A549 (cell line): ENCODE data around the gene GYS1.

ENCODE experiments used
- EP300 ChIP-seq, 2 experiments: fragments of >200 bp; sonication (Bioruptor Twin); formaldehyde crosslinking; IDR thresholded peaks; 2 replicates in 1 of 2; 3 replicates in 1 of 2; pipeline ENCODE4 v1.6.1; 2016 to 2017
- FOSL2 ChIP-seq, 2 experiments: fragments of 450-650 bp in 1 of 2; fragments of >200 bp in 1 of 2; sonication (Bioruptor Twin) in 1 of 2; formaldehyde crosslinking; IDR thresholded peaks; 2 replicates each; pipeline versions ENCODE4 v1.5.0 to v1.6.1; 2016 to 2020; ENCODE audit warnings: mild to moderate bottlenecking in 1 of 2, moderate library complexity in 1 of 2
- KDM1A ChIP-seq: fragments of 200-600 bp; sonication (generic); IDR thresholded peaks from 2 replicates; pipeline ENCODE4 v1.6.1; 2016; ENCODE audit warnings: low read depth, mild to moderate bottlenecking
- PHF8 ChIP-seq: fragments of 200-600 bp; sonication (generic); IDR thresholded peaks from 2 replicates; pipeline ENCODE4 v1.6.1; 2016; ENCODE audit warnings: low read depth, mild to moderate bottlenecking, antibody characterized with exemption, moderate library complexity, borderline replicate concordance
- POLR2A ChIP-seq: IDR thresholded peaks from 2 replicates; pipeline ENCODE4 v1.6.1; 2012; ENCODE audit warnings: mild to moderate bottlenecking, low read length
- RAD21 ChIP-seq, 2 experiments: fragments of >200 bp in 1 of 2; sonication (Bioruptor Twin) in 1 of 2; formaldehyde crosslinking in 1 of 2; IDR thresholded peaks in 1 of 2; conservative IDR thresholded peaks in 1 of 2; 2 replicates in 1 of 2; 3 replicates in 1 of 2; pipeline ENCODE4 v1.6.1; 2012 to 2018; ENCODE audit warnings: inconsistent platforms in 1 of 2
- SMC3 ChIP-seq: fragments of >200 bp; sonication (Bioruptor Twin); formaldehyde crosslinking; IDR thresholded peaks from 3 replicates; pipeline ENCODE4 v1.6.1; 2018; ENCODE audit warnings: inconsistent platforms
- TF ChIP-seq, protein P1 (sequence below): fragments of >200 bp; sonication (Bioruptor Twin); formaldehyde crosslinking; IDR thresholded peaks from 3 replicates; pipeline ENCODE4 v1.5.1; 2016
- TF ChIP-seq, protein P2 (sequence below): IDR thresholded peaks from 2 replicates; pipeline ENCODE4 v1.6.1; 2012
- TF ChIP-seq, protein P3 (sequence below): fragments of 200-600 bp; sonication (generic); IDR thresholded peaks from 2 replicates; pipeline ENCODE4 v1.6.1; 2016; ENCODE audit warnings: antibody characterized with exemption, mild to moderate bottlenecking, moderate library complexity

DNA sequence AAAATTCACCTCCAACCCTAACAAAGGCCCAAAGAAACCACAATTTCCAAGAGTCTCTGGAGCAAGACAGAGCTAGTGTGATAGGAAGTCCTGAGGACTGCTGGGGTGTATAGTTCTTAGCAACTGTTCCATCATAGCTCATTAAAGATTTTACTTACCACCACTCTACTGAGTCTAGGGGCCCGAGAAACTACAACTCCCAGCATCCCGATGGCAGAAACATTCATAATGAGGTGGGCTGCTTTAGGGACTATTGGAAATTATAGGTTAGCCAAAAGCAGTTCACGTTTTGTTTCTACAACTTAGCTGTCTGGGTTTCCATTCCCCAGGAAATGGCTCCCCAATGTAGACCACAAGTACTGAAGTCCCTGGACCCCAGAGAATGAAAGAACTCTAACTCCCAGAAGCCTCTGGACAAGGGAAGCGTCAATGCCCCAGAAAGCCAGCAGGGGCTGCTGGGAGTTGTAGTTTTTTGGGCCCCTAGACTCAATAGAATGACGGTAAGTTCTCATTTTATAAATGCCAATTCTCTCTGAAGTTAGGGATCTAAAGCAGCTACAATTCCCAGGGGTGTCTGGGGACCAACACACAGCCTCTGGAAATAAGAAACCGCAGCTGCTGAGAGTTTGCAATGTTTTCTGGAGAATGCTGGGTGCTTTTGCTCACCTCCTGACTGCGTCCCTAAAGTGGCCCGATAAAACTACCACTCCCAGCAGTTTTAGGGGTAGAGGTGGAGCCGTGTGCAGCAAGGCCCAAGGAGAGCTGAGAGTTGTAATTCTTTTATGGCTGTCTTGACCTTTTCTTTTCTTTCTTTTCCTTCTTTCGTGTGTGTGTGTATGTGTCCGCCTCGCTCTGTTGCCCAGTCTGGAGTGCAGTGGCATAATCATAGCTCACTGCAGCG, 16.9 kb downstream of the GYS1 start:
- TF ChIP-seq, protein P1, sequence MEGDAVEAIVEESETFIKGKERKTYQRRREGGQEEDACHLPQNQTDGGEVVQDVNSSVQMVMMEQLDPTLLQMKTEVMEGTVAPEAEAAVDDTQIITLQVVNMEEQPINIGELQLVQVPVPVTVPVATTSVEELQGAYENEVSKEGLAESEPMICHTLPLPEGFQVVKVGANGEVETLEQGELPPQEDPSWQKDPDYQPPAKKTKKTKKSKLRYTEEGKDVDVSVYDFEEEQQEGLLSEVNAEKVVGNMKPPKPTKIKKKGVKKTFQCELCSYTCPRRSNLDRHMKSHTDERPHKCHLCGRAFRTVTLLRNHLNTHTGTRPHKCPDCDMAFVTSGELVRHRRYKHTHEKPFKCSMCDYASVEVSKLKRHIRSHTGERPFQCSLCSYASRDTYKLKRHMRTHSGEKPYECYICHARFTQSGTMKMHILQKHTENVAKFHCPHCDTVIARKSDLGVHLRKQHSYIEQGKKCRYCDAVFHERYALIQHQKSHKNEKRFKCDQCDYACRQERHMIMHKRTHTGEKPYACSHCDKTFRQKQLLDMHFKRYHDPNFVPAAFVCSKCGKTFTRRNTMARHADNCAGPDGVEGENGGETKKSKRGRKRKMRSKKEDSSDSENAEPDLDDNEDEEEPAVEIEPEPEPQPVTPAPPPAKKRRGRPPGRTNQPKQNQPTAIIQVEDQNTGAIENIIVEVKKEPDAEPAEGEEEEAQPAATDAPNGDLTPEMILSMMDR = no peak
- TF ChIP-seq RAD21 (conservative IDR thresholded peaks at IDR 0.05 in 1 of 2, IDR thresholded peaks at IDR 0.05 in 1 of 2) (no peak), POLR2A (no peak), KDM1A (no peak), FOSL2 (IDR thresholded peaks at IDR 0.05) (no peak), FOSL2 (CRISPR knock-in tag; IDR thresholded peaks at IDR 0.05) (no peak), EP300 (IDR thresholded peaks at IDR 0.05) (no peak), SMC3 (no peak), PHF8 (no peak)
- TF ChIP-seq, protein P2, sequence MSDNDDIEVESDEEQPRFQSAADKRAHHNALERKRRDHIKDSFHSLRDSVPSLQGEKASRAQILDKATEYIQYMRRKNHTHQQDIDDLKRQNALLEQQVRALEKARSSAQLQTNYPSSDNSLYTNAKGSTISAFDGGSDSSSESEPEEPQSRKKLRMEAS = no peak
- TF ChIP-seq, protein P3, sequence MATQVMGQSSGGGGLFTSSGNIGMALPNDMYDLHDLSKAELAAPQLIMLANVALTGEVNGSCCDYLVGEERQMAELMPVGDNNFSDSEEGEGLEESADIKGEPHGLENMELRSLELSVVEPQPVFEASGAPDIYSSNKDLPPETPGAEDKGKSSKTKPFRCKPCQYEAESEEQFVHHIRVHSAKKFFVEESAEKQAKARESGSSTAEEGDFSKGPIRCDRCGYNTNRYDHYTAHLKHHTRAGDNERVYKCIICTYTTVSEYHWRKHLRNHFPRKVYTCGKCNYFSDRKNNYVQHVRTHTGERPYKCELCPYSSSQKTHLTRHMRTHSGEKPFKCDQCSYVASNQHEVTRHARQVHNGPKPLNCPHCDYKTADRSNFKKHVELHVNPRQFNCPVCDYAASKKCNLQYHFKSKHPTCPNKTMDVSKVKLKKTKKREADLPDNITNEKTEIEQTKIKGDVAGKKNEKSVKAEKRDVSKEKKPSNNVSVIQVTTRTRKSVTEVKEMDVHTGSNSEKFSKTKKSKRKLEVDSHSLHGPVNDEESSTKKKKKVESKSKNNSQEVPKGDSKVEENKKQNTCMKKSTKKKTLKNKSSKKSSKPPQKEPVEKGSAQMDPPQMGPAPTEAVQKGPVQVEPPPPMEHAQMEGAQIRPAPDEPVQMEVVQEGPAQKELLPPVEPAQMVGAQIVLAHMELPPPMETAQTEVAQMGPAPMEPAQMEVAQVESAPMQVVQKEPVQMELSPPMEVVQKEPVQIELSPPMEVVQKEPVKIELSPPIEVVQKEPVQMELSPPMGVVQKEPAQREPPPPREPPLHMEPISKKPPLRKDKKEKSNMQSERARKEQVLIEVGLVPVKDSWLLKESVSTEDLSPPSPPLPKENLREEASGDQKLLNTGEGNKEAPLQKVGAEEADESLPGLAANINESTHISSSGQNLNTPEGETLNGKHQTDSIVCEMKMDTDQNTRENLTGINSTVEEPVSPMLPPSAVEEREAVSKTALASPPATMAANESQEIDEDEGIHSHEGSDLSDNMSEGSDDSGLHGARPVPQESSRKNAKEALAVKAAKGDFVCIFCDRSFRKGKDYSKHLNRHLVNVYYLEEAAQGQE = no peak
